ENCODE measurements around the gene SVBP.

Gene SVBP

DNA sequence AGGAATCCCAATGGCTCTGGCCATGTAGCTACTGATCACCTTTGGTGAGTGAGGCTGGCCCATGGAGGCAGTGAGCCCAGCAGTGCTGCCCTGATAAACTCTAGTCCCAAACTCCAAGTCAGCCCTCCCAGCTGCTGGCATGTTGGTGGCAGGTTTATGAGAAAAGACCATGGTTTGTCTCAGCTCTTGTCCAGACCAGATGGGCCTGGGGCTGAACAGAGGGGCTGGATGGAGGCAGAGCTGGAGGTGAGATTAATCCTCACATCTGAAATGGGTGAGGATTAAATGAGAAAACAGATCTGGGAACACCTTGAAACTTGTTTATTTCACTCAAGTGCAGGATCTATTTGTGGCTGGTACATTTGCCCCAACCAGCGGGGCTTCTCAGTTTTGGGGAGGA is 29.2 kb downstream of the SVBP start:
- no peak for ATAC-seq
- no peak for TF ChIP-seq CSDC2 (CRISPR knock-in tag; IDR thresholded peaks at IDR 0.05)
- TF ChIP-seq ARNTL (CRISPR knock-in tag; IDR thresholded peaks at IDR 0.05; ENCODE audit: borderline replicate concordance, low read depth) = no peak
- no peak for TF ChIP-seq POU6F1 (CRISPR knock-in tag; IDR thresholded peaks at IDR 0.05; ENCODE audit: borderline replicate concordance, low read depth)
- TF ChIP-seq BACH2 (CRISPR knock-in tag; IDR thresholded peaks at IDR 0.05; ENCODE audit: borderline replicate concordance) = no peak
- TF ChIP-seq RARB (CRISPR knock-in tag; IDR thresholded peaks at IDR 0.05) = no peak
- TF ChIP-seq, protein P1, sequence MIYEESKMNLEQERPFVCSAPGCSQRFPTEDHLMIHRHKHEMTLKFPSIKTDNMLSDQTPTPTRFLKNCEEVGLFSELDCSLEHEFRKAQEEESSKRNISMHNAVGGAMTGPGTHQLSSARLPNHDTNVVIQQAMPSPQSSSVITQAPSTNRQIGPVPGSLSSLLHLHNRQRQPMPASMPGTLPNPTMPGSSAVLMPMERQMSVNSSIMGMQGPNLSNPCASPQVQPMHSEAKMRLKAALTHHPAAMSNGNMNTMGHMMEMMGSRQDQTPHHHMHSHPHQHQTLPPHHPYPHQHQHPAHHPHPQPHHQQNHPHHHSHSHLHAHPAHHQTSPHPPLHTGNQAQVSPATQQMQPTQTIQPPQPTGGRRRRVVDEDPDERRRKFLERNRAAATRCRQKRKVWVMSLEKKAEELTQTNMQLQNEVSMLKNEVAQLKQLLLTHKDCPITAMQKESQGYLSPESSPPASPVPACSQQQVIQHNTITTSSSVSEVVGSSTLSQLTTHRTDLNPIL (CRISPR knock-in tag; IDR thresholded peaks at IDR 0.05; ENCODE audit: low read depth) = no peak
- no peak for TF ChIP-seq ZC3H10 (CRISPR knock-in tag; IDR thresholded peaks at IDR 0.05)
- TF ChIP-seq ZFP30 (CRISPR knock-in tag; IDR thresholded peaks at IDR 0.05) = no peak
- no peak for TF ChIP-seq OSR1 (CRISPR knock-in tag; IDR thresholded peaks at IDR 0.05)
- no peak for TF ChIP-seq PPARA (CRISPR knock-in tag; IDR thresholded peaks at IDR 0.05; ENCODE audit: borderline replicate concordance)
- no peak for TF ChIP-seq ZNF70 (CRISPR knock-in tag; IDR thresholded peaks at IDR 0.05)
- no peak for TF ChIP-seq ZNF565 (CRISPR knock-in tag; conservative IDR thresholded peaks at IDR 0.05; ENCODE audit: low read depth)
- TF ChIP-seq ZFP3 (CRISPR knock-in tag; IDR thresholded peaks at IDR 0.05) = no peak
- no peak for TF ChIP-seq ESRRG (CRISPR knock-in tag; IDR thresholded peaks at IDR 0.05)
- TF ChIP-seq, protein P2, sequence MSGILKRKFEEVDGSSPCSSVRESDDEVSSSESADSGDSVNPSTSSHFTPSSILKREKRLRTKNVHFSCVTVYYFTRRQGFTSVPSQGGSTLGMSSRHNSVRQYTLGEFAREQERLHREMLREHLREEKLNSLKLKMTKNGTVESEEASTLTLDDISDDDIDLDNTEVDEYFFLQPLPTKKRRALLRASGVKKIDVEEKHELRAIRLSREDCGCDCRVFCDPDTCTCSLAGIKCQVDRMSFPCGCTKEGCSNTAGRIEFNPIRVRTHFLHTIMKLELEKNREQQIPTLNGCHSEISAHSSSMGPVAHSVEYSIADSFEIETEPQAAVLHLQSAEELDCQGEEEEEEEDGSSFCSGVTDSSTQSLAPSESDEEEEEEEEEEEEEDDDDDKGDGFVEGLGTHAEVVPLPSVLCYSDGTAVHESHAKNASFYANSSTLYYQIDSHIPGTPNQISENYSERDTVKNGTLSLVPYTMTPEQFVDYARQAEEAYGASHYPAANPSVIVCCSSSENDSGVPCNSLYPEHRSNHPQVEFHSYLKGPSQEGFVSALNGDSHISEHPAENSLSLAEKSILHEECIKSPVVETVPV (CRISPR knock-in tag; IDR thresholded peaks at IDR 0.05) = no peak
- no peak for TF ChIP-seq PATZ1 (CRISPR knock-in tag; IDR thresholded peaks at IDR 0.05; ENCODE audit: borderline replicate concordance)
- TF ChIP-seq ISL1 (CRISPR knock-in tag; IDR thresholded peaks at IDR 0.05) = no peak
- TF ChIP-seq TCF4 (CRISPR knock-in tag; IDR thresholded peaks at IDR 0.05; ENCODE audit: borderline replicate concordance) = no peak
- no peak for TF ChIP-seq GLIS3 (CRISPR knock-in tag; IDR thresholded peaks at IDR 0.05)
- TF ChIP-seq TOX (CRISPR knock-in tag; IDR thresholded peaks at IDR 0.05; ENCODE audit: borderline replicate concordance) = no peak

- TF ChIP-seq, protein P1 (CRISPR knock-in tag; IDR thresholded peaks at IDR 0.05; ENCODE audit: low read depth) = no peak
- TF ChIP-seq ZFP30 (CRISPR knock-in tag; IDR thresholded peaks at IDR 0.05) = no peak
- no peak for TF ChIP-seq TCF4 (CRISPR knock-in tag; IDR thresholded peaks at IDR 0.05; ENCODE audit: borderline replicate concordance)
- no peak for TF ChIP-seq CSDC2 (CRISPR knock-in tag; IDR thresholded peaks at IDR 0.05)
- no peak for TF ChIP-seq GLIS3 (CRISPR knock-in tag; IDR thresholded peaks at IDR 0.05)
- TF ChIP-seq PPARA (CRISPR knock-in tag; IDR thresholded peaks at IDR 0.05; ENCODE audit: borderline replicate concordance) = no peak
- no peak for TF ChIP-seq SNAI2 (CRISPR knock-in tag; IDR thresholded peaks at IDR 0.05)
- no peak for TF ChIP-seq ZNF8 (CRISPR knock-in tag; IDR thresholded peaks at IDR 0.05)
- no peak for TF ChIP-seq ESRRG (CRISPR knock-in tag; IDR thresholded peaks at IDR 0.05)
- TF ChIP-seq TOX (CRISPR knock-in tag; IDR thresholded peaks at IDR 0.05; ENCODE audit: borderline replicate concordance) = no peak
- no peak for TF ChIP-seq PATZ1 (CRISPR knock-in tag; IDR thresholded peaks at IDR 0.05; ENCODE audit: borderline replicate concordance)
- TF ChIP-seq ISL1 (CRISPR knock-in tag; IDR thresholded peaks at IDR 0.05) = no peak
- TF ChIP-seq ZNF70 (CRISPR knock-in tag; IDR thresholded peaks at IDR 0.05) = no peak
- TF ChIP-seq OSR1 (CRISPR knock-in tag; IDR thresholded peaks at IDR 0.05) = no peak
- TF ChIP-seq, protein P2 (CRISPR knock-in tag; IDR thresholded peaks at IDR 0.05) = no peak
- ATAC-seq = no peak; the same call in 1 of the 3 replicates
These were observed 31.1 kb downstream of the SVBP start for GRCh38 chr1:42786097-42786496.
